ENCODE results near the gene C10orf67. TPM values are rescaled to one million over a fixed set of nuclear protein-coding genes. Genes with fewer than 3 reads are reported as not detected.

Gene C10orf67
- total and polyA plus RNA-seq, 11 donors, result 0.12 to 1.00 (median 0.43) TPM

MicroRNA genes within 50 kb of the gene (microRNA counts, 767-probe panel; counts per million panel counts)
- microRNA hsa-miR-1254, result 0 to 71.6 counts per million in 2 donors

Small RNAs within 50 kb of the gene (microRNA-seq; reads per million reads assigned to microRNA genes)
- 0 reads per million in 4 donors for gene MIR1254-2

Other genes with a start within 250 kb of the C10orf67 start
- 100 to 1,000 TPM in 8 of 9 donors, 10 to 100 TPM in 1; 75.0 to 200 (median 139) TPM for gene MSRB2, start 249.2 kb downstream of the C10orf67 start, total RNA-seq
- gene MSRB2, start 249.2 kb downstream of the C10orf67 start, polyA plus RNA-seq, result 100 to 1,000 TPM in 1 of 2 donors, 10 to 100 TPM in 1; 35.1 to 176 TPM
- gene PTF1A, start 152.5 kb downstream of the C10orf67 start, total RNA-seq, result not detected
- gene PTF1A, start 152.5 kb downstream of the C10orf67 start, polyA plus RNA-seq, result not detected
- 10 to 100 TPM in 8 of 9 donors, 1 to 10 TPM in 1; 8.7 to 48.3 (median 19.7) TPM for gene OTUD1, start 94.3 kb upstream of the C10orf67 start, total RNA-seq
- gene OTUD1, start 94.3 kb upstream of the C10orf67 start, polyA plus RNA-seq, result 10 to 100 TPM; 16.7 to 60.9 TPM